HG02885 (cell line): ENCODE measurements around the gene FIBCD1.
"Not testable (repeated sequence)": the region's sequence is repeated elsewhere in the genome, so short reads cannot be mapped to it uniquely, and the experiment has no call there.

ENCODE experiments used
- ATAC-seq: cut with Tn5 transposase; IDR thresholded peaks from one replicate; pipeline ENCODE4 v1.9.1; 2021; ENCODE audit warnings: mild to moderate bottlenecking; ENCODE audit not compliant: unreplicated experiment, poor library complexity

The FIBCD1 gene

DNA sequence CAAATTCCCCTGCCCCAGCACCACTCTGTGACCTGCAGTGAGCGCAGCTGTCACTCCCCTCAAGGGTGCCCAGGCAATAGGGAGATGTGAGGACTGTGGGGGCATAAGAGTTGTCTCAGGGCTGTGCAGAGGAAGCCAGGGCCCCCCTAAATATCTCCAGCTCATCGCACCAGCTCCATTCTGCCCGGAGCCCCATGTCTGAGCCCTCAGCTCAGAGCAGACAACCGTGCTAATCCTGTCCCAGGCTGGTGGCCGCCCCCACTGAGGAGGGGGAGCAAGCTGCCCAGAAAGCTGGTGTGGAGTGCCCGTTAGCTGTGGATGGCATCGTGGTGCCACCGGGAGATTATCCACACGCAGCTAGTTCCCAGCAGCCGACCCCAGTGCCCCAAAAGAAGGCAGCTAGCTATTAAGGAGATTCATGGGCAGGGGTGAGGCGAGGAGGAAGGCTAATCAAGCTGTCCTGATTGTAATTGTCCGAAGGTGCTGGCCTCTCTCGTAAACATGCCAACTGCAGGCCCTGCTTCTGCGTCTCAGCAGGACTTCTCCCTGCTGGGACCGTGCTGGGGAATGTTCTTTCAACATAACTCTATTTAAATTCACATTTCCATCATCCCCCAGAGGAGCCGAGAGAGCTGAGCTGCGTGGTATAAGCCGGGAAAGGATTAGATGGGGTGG, 17.0 kb upstream of the FIBCD1 start:
- ATAC-seq: no peak

DNA sequence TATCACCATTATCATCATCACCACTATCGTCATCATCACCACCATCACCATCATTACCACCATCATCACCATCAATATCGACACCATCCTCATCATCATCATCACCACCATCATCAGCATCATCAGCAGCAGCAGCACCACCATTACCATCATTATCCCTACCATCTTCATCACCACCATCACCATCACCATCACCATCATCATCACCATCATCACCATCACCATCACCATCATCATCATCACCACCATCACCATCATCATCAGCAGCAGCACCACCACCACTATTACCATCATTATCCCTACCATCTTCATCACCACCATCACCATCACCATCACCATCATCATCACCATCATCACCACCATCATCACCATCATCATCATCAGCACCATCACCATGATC, 15.9 kb upstream of the FIBCD1 start:
- ATAC-seq: not testable (repeated sequence)

- ATAC-seq: no peak
These were observed 15.3 kb upstream of the FIBCD1 start for GRCh38 chr9:130954317-130954716.

DNA sequence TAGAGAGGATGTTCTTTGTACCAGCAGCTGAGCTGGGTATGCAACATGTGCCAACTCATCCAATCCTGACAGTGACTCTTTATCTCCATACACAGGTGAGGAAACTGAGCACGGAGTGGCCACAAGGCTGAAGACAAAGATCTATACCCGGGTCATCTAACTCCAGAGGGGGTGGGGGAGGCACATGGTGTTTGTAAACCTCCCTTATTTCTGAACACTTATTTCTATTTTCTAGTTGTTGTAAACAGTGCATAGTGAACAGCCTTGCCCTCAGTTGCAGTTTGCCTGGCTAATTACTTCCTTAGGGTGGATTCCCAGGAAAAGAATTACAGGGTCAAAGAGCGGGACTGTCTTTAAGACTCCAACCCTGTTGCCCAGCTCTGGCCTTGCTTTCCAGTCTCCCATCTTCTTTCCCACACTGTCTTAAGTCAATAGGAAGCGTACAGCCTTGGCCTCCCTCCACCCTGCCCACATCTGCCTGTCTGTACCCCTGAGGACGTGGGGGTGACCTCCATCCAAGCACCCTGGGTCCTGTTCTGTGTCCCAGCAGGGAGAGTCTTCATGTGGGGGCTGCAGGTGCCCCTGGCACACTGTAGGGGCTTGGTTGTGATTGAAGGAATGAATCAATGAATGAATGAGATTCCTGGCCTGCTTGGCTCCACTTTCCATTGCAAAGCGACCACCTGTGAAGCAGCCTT, 13.2 kb upstream of the FIBCD1 start:
- ATAC-seq: no peak

DNA sequence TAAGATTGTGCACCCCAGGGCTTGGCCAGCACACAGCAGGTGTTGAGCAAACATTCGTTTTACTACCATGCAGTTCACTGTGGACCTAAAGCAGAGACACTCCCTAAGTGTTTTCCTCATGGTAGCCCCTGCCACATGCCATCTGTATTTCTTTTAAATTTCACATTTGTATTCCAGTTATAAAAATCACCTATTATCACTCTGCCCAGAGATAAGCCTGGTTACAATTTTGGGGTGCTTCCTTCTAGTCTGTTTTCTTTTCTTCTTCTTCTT, 10.9 kb upstream of the FIBCD1 start:
- ATAC-seq: no peak

DNA sequence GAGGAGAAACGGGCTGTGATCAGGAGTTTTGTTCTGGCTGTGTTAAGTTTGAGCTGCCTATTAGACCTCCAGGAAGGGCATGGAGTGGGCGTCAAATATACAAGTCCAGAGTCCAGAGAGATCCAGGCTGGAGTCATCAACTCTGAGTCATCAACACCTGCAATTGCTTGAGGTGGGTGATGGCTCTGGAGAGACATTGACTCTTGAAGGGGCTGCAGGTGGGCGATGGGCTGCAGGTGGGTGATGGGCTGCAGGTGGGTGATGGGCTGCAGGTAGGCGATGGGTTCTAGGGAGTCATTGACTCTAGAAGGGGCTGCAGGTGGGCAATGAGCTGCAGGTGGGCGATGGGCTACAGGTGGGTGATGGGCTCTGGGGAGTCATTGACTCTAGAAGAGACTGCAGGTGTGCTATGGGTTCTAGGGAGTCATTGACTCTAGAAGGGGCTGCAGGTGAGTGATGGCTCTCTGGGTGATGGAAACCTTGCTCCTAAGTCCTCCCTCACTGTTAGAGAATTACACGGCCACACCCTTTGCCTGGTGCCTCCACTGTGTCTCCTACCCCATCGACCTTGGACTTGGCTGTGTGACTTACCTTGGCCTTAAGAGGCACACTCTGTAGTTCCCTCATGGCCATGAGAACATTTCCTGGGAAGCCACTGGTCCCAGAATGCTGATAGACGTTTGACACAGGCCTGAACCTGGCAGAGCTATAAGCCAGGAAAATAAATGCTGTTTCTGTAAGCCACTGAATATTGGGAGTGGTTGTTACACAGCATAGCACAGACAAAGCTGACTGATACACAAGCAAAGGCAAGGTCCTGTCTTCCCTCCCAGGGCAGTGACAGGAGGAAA, 10.4 kb upstream of the FIBCD1 start:
- no peak for ATAC-seq

DNA sequence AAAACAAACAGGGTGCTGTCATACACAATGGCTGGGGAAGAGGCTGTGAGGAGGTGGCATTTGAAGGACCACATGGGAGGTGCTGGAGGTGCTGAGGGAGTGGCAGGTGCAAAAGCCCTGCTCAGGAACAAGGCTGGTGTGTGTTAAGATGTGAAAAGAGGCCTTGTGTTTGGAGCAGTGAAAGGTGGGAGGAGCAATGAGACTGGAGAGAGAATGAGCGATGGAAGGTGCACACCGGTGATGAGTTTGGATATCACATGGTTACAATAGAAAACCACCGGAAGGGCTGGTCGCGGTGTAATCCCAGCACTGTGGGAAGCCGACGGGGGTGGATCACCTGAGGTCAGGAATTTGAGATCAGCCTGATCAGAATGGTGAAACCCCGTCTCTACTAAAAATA, 9.2 kb upstream of the FIBCD1 start:
- ATAC-seq: no peak

DNA sequence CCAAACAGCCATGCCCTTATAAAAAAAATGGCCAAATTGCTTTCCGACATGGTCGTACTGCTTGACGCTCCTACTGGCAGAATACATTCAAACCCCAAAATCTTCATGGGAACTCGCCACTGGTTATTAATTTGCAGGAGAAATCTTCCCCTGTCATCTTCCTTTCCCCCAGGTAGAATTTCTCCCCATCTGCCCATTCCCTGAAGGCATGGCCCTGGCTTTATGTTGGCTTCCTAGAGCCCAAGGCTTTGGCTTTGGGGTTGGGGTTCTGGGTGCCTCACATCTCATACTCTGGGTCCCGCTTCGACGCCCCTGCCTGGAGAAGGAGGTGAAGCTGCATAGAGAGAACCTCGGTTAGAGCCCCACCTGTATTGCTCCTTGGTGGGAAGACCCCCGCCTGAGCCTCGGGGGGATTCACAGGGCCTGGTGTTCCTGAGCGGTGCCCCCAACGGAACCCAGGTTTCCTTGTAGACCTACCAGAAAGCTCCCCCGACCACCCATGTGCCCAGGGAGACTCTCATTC, 8.6 kb upstream of the FIBCD1 start:
- no peak for ATAC-seq

DNA sequence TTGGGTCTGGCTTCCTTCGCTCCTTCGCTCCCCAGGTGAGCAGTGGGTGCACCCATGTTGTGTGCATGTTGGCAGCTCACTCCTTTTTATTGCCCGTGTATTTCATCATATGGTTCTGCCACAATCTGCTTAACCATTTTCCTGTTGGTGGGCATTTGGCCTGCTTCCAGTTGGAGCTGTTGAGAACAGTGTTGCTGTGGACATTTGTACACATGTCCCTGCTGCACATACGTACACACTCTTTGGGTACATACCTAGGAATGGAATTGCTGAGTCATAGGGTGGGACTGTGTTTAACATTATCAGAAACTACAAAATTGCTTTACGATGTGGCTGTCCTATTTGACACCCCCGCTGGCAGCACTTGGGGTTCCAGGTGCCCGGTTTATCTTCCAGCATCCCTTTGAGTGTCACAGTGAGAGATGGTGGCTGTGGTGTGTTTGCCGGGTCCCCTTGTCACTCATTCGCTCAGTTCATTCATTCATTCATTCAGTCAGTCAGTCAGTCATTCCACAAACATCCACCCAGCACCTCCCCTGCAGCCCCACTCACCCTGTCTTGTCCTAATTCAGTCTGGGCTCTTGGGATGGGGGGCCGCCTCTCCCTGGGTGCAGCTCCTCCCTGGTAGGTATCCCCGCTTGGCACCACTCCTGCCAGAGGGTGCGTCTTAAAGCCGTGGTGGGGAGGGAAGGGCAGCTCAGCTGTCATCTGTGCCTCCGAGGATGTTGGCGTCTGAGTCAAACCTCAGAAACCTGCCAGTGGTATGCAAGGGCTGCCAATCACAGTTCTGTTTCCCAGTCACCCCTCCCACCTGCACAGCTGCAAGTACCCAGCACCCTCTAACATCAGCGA, 7.9 kb upstream of the FIBCD1 start:
- no peak for ATAC-seq

- no peak for ATAC-seq
These were observed 6.1 kb upstream of the FIBCD1 start for GRCh38 chr9:130945173-130945572.

- ATAC-seq: no peak
These were observed 5.5 kb upstream of the FIBCD1 start for GRCh38 chr9:130944510-130945058.

DNA sequence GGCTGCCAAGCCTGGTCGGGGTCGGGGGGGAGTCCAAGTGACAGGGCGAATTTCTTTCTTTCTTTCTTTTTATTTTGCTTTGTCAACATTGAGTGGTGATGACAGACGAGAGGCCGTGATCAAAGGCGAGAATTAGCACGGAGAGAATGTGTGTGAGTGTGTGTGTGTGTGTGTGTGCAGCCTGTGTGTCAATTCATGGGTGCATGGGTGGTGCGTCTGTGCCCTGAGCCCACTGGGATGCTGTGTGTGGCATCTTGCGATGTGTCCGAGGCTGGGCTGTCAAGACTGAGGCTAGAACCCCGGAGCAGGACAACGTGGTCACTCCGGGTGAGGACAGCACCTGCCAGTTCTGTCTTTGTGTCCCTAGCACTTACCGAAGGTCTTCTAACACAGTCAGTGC, 4.7 kb upstream of the FIBCD1 start:
- no peak for ATAC-seq

GRCh38 chr9:130943221-130943620, 4.2 kb upstream of the FIBCD1 start:
- no peak for ATAC-seq

DNA sequence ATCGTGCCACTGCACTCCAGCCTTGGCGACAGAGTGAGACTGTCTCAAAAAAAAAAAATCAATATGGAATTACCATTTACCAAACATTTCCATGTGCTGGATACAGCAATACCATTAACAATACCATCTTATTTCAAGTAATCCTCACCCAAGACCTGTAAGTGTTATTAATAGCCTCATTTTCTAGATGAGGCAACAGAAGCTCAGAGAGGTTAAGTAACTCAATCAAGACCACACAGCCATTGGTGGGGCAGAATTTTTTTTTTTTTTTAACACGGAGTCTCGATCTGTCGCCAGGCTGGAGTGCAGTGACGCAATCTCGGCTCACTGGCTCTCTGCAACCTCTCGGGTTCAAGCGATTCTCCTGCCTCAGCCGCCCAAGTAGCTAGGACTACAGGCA, 3.6 kb upstream of the FIBCD1 start:
- no peak for ATAC-seq

GRCh38 chr9:130942084-130942483, 3.0 kb upstream of the FIBCD1 start:
- no peak for ATAC-seq

DNA sequence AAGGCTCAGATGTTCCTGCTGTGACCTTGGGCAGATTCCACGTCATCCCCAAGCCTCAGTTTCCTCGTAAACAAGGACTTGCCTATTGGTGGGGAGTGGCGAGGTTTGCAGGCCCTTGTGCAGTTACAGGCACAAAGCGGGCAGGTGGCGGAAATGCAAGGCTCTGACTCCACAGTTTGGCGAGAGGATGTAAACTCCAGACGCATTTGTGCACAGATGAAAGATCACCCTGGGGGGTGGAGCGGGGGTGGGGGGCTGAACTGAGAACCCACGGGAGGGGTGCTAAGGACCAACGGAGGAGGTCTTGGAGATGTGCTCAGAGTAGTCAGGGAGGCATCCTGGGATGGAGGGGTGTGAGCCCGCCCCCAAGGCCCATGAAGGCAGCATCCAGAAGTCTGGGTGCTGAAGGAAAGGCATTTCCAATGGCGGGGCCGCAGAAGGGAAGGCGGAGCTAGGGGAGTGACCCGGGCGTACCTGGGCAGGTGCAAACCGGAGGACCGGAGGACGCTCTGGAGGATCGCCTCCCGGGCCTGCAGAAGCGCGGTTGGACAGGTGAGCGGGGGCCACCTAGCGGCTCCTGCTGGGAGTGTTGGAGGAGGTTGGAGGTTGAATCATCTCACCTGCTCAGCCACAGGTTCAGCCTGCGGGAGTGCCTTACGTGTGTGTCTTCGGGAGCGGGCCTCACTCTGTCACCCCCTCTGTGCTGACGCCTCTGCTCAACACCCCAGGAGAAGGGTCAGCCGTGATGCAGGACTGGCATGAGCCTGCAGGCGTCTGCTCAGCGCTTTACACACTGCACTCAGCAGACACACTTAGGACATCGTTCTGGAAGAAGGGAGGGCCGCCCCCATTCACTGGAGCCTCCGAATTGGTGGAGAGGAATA, 1.9 kb upstream of the FIBCD1 start:
- no peak for ATAC-seq

GRCh38 chr9:130940027-130940549, 1.0 kb upstream of the FIBCD1 start:
- ATAC-seq: no peak

- no peak for ATAC-seq
These were observed 469 bp upstream of the FIBCD1 start for GRCh38 chr9:130939405-130940026.
